Left ventricle myocardium superior (tissue), 1 donor: ENCODE results near the gene HERC5. TPM values are rescaled to one million over a fixed set of nuclear protein-coding genes. Genes with fewer than 3 reads are reported as not detected.
"Not testable (repeated sequence)": the region's sequence is repeated elsewhere in the genome, so short reads cannot be mapped to it uniquely, and the experiment has no call there.

Experiments
- ATAC-seq: fragments of 200-7000 bp; cut with Tn5 transposase; one replicate; pipeline ENCODE4 v1.9.1; 2020; ENCODE audit warnings: mild to moderate bottlenecking, moderate library complexity
- DNase-seq: peaks from one replicate; pipeline ENCODE4 v3.0.0-alpha.2; 2020
- intact Hi-C: fragments of 100-400 bp; cut with micrococcal nuclease; formaldehyde crosslinking; loops from one replicate; pipeline ENCODE4 v1.11.0; 2022
- total RNA-seq: library from RNA; stranded (reverse); fragmentation: NEBNext Ultra II Directional; extraction: Animal tissue kit (Norgen Biotek cat#: 25700); gene quantifications from one replicate; pipeline ENCODE4 v1.2.1, GENCODE V29; 2021
- donor health status: DM: no; HTN: yes; CAD: no; lungs with severe emphysema.

The HERC5 gene
- total RNA-seq, 1 donor from 2014 or later, result 2.0 TPM

- intact Hi-C loops, result no loop called here
- DNase-seq, result no peak
- no peak for ATAC-seq
Measured at GRCh38 chr4:88446124-88446523, 10.8 kb upstream of the HERC5 start.

- ATAC-seq (no peak), DNase-seq (no peak)
- intact Hi-C loops, result no loop called here
Measured at GRCh38 chr4:88447371-88448095, 9.4 kb upstream of the HERC5 start.

- DNase-seq, intact Hi-C loops, ATAC-seq: not testable (repeated sequence)
Measured at GRCh38 chr4:88448211-88448765, 8.6 kb upstream of the HERC5 start.

- intact Hi-C loops, result no loop called here
- DNase-seq, result no peak
- ATAC-seq, result no peak
Measured at GRCh38 chr4:88448889-88449288, 8.0 kb upstream of the HERC5 start.

- ATAC-seq (no peak), DNase-seq (no peak)
- intact Hi-C loops, result no loop called here
Measured at GRCh38 chr4:88449290-88449689, 7.6 kb upstream of the HERC5 start.

GRCh38 chr4:88451205-88451604 lies 5.7 kb upstream of the HERC5 start:
- no peak for DNase-seq
- intact Hi-C loops, result no loop called here
- no peak for ATAC-seq

GRCh38 chr4:88452912-88453311 lies 4.0 kb upstream of the HERC5 start:
- DNase-seq, result no peak
- intact Hi-C loops, result no loop called here
- ATAC-seq, result no peak

GRCh38 chr4:88457307-88458103 lies 586 bp downstream of the HERC5 start:
- ATAC-seq, result peak; percentile 76
- DNase-seq, result peak; percentile 72
- intact Hi-C loops, result no loop called here

- DNase-seq (no peak), ATAC-seq (no peak)
- intact Hi-C loops, result no loop called here
Measured at GRCh38 chr4:88458104-88458740, 1.3 kb downstream of the HERC5 start.

GRCh38 chr4:88465653-88466192 lies 8.8 kb downstream of the HERC5 start:
- intact Hi-C loops, result no loop called here
- no peak for DNase-seq
- ATAC-seq, result no peak

- DNase-seq (no peak), ATAC-seq (no peak)
- intact Hi-C loops, result no loop called here
Measured at GRCh38 chr4:88467392-88467791, 10.5 kb downstream of the HERC5 start.

- DNase-seq, result no peak
- no peak for ATAC-seq
- intact Hi-C loops, result no loop called here
Measured at GRCh38 chr4:88477229-88477860, 20.4 kb downstream of the HERC5 start.

- intact Hi-C loops, result no loop called here
- ATAC-seq, result no peak
- no peak for DNase-seq
Measured at GRCh38 chr4:88478247-88478646, 21.3 kb downstream of the HERC5 start.

GRCh38 chr4:88481537-88481936 lies 24.6 kb downstream of the HERC5 start:
- peak; percentile 76 for ATAC-seq

GRCh38 chr4:88489100-88489761 lies 32.3 kb downstream of the HERC5 start:
- intact Hi-C loops, result loop anchor here (10.0 kb wide), 1 partner anchor 1364 kb away; no protein-coding TSS in a partner anchor
- DNase-seq, result no peak
- ATAC-seq, result no peak

More at GRCh38 chr4:88481537-88481936, 24.6 kb downstream of the HERC5 start:
- DNase-seq, result no peak
- intact Hi-C loops, result loop anchor here (10.0 kb wide), 1 partner anchor 1357 kb away; no protein-coding TSS in a partner anchor

- ATAC-seq (no peak), DNase-seq (no peak)
- intact Hi-C loops, result no loop called here
Measured at GRCh38 chr4:88497859-88498409, 41.0 kb downstream of the HERC5 start.

- ATAC-seq, result no peak
- intact Hi-C loops, result no loop called here
- DNase-seq, result no peak
Measured at GRCh38 chr4:88503344-88503743, 46.4 kb downstream of the HERC5 start.

GRCh38 chr4:88511236-88511635 lies 54.3 kb downstream of the HERC5 start:
- DNase-seq (no peak), ATAC-seq (no peak)
- intact Hi-C loops, result loop anchor here (10.0 kb wide), 1 partner anchor 136 kb away; the partner anchor contains the start of gene HERC6
